WTC11 (cell line): ENCODE data around the gene TAF5. TPM values are rescaled to one million over a fixed set of nuclear protein-coding genes. Genes with fewer than 3 reads are reported as not detected.

ENCODE experiments used
- ATAC-seq: fragments of 200-7000 bp; cut with Tn5 transposase; 2 replicates; pipeline ENCODE4 v1.10.0; 2021; ENCODE audit warnings: mild to moderate bottlenecking, moderate library complexity
- CTCF ChIA-PET: fragments of 300-600 bp; sonication (Branson Sonifier 250); formaldehyde crosslinking; loops from one replicate; lab custom pipeline; 2021; ENCODE audit warnings: antibody characterized with exemption; lab: Charles Lee
- POLR2A ChIA-PET: fragments of 350-600 bp; sonication (Branson Sonifier 250); formaldehyde crosslinking; loops from one replicate; lab custom pipeline; 2021; ENCODE audit warnings: antibody characterized with exemption; lab: Charles Lee
- DNase-seq: peaks from one replicate; pipeline ENCODE4 v3.0.0; 2021; ENCODE audit warnings: low spot score
- H3K27ac Mint-ChIP-seq: 2 replicates; pipeline ENCODE4 v1.8.0; 2021; ENCODE audit warnings: mixed read lengths
- H3K27me3 Mint-ChIP-seq: 2 replicates; pipeline ENCODE4 v1.8.0; 2021; ENCODE audit warnings: low read depth, mild to moderate bottlenecking, moderate library complexity, mixed read lengths
- H3K36me3 Mint-ChIP-seq: 2 replicates; pipeline ENCODE4 v1.8.0; 2021; ENCODE audit warnings: mixed read lengths
- H3K4me1 Mint-ChIP-seq: 2 replicates; pipeline ENCODE4 v1.8.0; 2022; ENCODE audit warnings: mixed read lengths
- H3K4me3 Mint-ChIP-seq: 2 replicates; pipeline ENCODE4 v1.8.0; 2021; ENCODE audit warnings: mild to moderate bottlenecking, moderate library complexity, mixed read lengths
- H3K9me3 Mint-ChIP-seq: 2 replicates; pipeline ENCODE4 v1.8.0; 2021; ENCODE audit warnings: mixed read lengths
- CREM ChIP-seq: sonication (generic); formaldehyde crosslinking; IDR thresholded peaks from 2 replicates; pipeline ENCODE4 v1.8.1; 2022; ENCODE audit warnings: mild to moderate bottlenecking, missing genetic modification reagents, moderate library complexity
- ELF4 ChIP-seq: sonication (generic); formaldehyde crosslinking; IDR thresholded peaks from 2 replicates; pipeline ENCODE4 v1.8.1; 2022; ENCODE audit warnings: low read depth, mild to moderate bottlenecking, moderate library complexity, missing genetic modification reagents
- FOXJ3 ChIP-seq: sonication (generic); formaldehyde crosslinking; IDR thresholded peaks from 2 replicates; pipeline ENCODE4 v1.9.0; 2021; ENCODE audit warnings: missing genetic modification reagents, mild to moderate bottlenecking, borderline replicate concordance
- GABPB1 ChIP-seq: sonication (generic); formaldehyde crosslinking; IDR thresholded peaks from 2 replicates; pipeline ENCODE4 v1.8.1; 2023; ENCODE audit warnings: mild to moderate bottlenecking, missing genetic modification reagents
- GRHL2 ChIP-seq: fragments of 250-450 bp; sonication (Bioruptor Pico); IDR thresholded peaks from 2 replicates; pipeline ENCODE4 v1.8.0; 2022; ENCODE audit warnings: mild to moderate bottlenecking, moderate library complexity; ENCODE audit not compliant: insufficient replicate concordance, severe bottlenecking
- GTF2I ChIP-seq: fragments of 250-450 bp; sonication (Bioruptor Pico); conservative IDR thresholded peaks from 2 replicates; pipeline ENCODE4 v1.4.0; 2021; ENCODE audit warnings: mild to moderate bottlenecking
- IRF2 ChIP-seq: sonication (generic); formaldehyde crosslinking; IDR thresholded peaks from 2 replicates; pipeline ENCODE4 v1.8.0; 2022; ENCODE audit warnings: low read depth, missing genetic modification reagents, borderline replicate concordance
- MXD4 ChIP-seq: fragments of 250-450 bp; sonication (Bioruptor Pico); IDR thresholded peaks from 2 replicates; pipeline ENCODE4 v1.8.0; 2021; ENCODE audit warnings: mild to moderate bottlenecking, moderate library complexity, borderline replicate concordance
- OVOL2 ChIP-seq: fragments of 250-450 bp; sonication (Bioruptor Pico); IDR thresholded peaks from 2 replicates; pipeline ENCODE4 v1.9.0; 2021; ENCODE audit warnings: mild to moderate bottlenecking, borderline replicate concordance
- SP1 ChIP-seq: sonication (generic); formaldehyde crosslinking; conservative IDR thresholded peaks from 2 replicates; pipeline ENCODE4 v1.8.1; 2022; ENCODE audit warnings: missing genetic modification reagents
- TP53 ChIP-seq: sonication (generic); formaldehyde crosslinking; IDR thresholded peaks from 2 replicates; pipeline ENCODE4 v1.8.1; 2023; ENCODE audit warnings: mild to moderate bottlenecking, missing genetic modification reagents
- ZBTB21 ChIP-seq: sonication (generic); formaldehyde crosslinking; IDR thresholded peaks from 2 replicates; pipeline ENCODE4 v1.8.1; 2023; ENCODE audit warnings: mild to moderate bottlenecking, missing genetic modification reagents, borderline replicate concordance
- ZNF423 ChIP-seq: fragments of 250-450 bp; sonication (Bioruptor Pico); IDR thresholded peaks from 2 replicates; pipeline ENCODE4 v2.1.2; 2022; ENCODE audit warnings: mild to moderate bottlenecking, moderate library complexity
- total RNA-seq: library from RNA; stranded (reverse); gene quantifications from 3 replicates; pipeline ENCODE4 v1.2.3, GENCODE V29; 2021
- TF ChIP-seq, protein P1 (sequence below): sonication (generic); formaldehyde crosslinking; IDR thresholded peaks from 2 replicates; pipeline ENCODE4 v1.8.1; 2023; ENCODE audit warnings: mild to moderate bottlenecking, missing genetic modification reagents, borderline replicate concordance
- TF ChIP-seq, protein P2 (sequence below): sonication (generic); formaldehyde crosslinking; IDR thresholded peaks from 2 replicates; pipeline ENCODE4 v1.8.0; 2022; ENCODE audit warnings: mild to moderate bottlenecking, missing genetic modification reagents
- TF ChIP-seq, protein P3 (sequence below): fragments of 200-600 bp; IDR thresholded peaks from 2 replicates; pipeline ENCODE4 v1.8.0; 2022; ENCODE audit warnings: antibody characterized with exemption
- TF ChIP-seq, protein P4 (sequence below): sonication (generic); formaldehyde crosslinking; IDR thresholded peaks from 2 replicates; pipeline ENCODE4 v1.8.0; 2022; ENCODE audit warnings: mild to moderate bottlenecking, missing genetic modification reagents
- TF ChIP-seq, protein P5 (sequence below): sonication (generic); formaldehyde crosslinking; IDR thresholded peaks from 2 replicates; pipeline ENCODE4 v1.8.1; 2023; ENCODE audit warnings: mild to moderate bottlenecking, missing genetic modification reagents, moderate library complexity
- TF ChIP-seq, protein P6 (sequence below): fragments of 250-450 bp; sonication (Bioruptor Pico); IDR thresholded peaks from 2 replicates; pipeline ENCODE4 v1.9.0; 2021; ENCODE audit warnings: mild to moderate bottlenecking
- TF ChIP-seq, protein P7 (sequence below): fragments of 250-450 bp; sonication (Bioruptor Pico); conservative IDR thresholded peaks from 2 replicates; pipeline ENCODE4 v1.9.0; 2021; ENCODE audit warnings: mild to moderate bottlenecking

TAF5 gene
- total RNA-seq, 1 experiment from 2014 or later: 14.9 TPM

DNA sequence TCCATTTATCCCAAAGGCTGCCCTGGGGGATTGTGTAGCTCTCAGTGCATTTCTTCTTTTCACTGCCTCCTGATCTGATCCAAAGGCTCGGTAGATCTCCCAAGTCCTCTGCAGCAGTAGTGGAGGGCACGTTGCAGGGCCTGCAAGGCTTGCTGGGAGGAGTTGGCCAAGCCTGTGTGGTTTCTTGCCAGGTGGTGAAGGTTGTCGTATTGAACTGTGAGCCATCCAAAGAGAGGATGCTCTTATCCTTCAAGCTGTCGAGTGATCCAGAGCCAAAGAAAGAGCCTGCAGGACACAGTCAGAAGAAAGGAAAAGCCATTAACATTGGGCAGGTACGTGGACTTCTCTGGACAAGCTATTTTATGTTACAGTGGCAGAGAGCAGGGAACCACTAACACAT is 49.8 kb downstream of the TAF5 start:
- CTCF ChIA-PET: interaction anchor here (1.2 to 2.6 kb wide), 5 partner anchors 24 to 68 kb away, joined by 3 to 15 read pairs (median 4); no protein-coding TSS in a partner anchor
- H3K4me1 Mint-ChIP-seq: no peaks in the 10 kb centered on the region
- no peak for DNase-seq
- H3K27me3 Mint-ChIP-seq: no peaks in the 10 kb centered on the region
- H3K9me3 Mint-ChIP-seq: no peaks in the 10 kb centered on the region
- H3K4me3 Mint-ChIP-seq: no peak overlapping the region
- TF ChIP-seq, protein P1, sequence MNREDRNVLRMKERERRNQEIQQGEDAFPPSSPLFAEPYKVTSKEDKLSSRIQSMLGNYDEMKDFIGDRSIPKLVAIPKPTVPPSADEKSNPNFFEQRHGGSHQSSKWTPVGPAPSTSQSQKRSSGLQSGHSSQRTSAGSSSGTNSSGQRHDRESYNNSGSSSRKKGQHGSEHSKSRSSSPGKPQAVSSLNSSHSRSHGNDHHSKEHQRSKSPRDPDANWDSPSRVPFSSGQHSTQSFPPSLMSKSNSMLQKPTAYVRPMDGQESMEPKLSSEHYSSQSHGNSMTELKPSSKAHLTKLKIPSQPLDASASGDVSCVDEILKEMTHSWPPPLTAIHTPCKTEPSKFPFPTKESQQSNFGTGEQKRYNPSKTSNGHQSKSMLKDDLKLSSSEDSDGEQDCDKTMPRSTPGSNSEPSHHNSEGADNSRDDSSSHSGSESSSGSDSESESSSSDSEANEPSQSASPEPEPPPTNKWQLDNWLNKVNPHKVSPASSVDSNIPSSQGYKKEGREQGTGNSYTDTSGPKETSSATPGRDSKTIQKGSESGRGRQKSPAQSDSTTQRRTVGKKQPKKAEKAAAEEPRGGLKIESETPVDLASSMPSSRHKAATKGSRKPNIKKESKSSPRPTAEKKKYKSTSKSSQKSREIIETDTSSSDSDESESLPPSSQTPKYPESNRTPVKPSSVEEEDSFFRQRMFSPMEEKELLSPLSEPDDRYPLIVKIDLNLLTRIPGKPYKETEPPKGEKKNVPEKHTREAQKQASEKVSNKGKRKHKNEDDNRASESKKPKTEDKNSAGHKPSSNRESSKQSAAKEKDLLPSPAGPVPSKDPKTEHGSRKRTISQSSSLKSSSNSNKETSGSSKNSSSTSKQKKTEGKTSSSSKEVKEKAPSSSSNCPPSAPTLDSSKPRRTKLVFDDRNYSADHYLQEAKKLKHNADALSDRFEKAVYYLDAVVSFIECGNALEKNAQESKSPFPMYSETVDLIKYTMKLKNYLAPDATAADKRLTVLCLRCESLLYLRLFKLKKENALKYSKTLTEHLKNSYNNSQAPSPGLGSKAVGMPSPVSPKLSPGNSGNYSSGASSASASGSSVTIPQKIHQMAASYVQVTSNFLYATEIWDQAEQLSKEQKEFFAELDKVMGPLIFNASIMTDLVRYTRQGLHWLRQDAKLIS: no peak
- TF ChIP-seq ELF4 (no peak), GTF2I (CRISPR knock-in tag) (no peak), TP53 (CRISPR knock-in tag) (no peak), CREM (CRISPR knock-in tag) (no peak), GRHL2 (CRISPR knock-in tag) (no peak), OVOL2 (CRISPR knock-in tag) (no peak), MXD4 (no peak), ZNF423 (no peak), GABPB1 (CRISPR knock-in tag) (no peak), FOXJ3 (CRISPR knock-in tag) (no peak), ZBTB21 (no peak), SP1 (CRISPR knock-in tag) (no peak), IRF2 (CRISPR knock-in tag) (no peak)
- TF ChIP-seq, protein P2, sequence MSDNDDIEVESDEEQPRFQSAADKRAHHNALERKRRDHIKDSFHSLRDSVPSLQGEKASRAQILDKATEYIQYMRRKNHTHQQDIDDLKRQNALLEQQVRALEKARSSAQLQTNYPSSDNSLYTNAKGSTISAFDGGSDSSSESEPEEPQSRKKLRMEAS (CRISPR knock-in tag): no peak
- TF ChIP-seq, protein P3, sequence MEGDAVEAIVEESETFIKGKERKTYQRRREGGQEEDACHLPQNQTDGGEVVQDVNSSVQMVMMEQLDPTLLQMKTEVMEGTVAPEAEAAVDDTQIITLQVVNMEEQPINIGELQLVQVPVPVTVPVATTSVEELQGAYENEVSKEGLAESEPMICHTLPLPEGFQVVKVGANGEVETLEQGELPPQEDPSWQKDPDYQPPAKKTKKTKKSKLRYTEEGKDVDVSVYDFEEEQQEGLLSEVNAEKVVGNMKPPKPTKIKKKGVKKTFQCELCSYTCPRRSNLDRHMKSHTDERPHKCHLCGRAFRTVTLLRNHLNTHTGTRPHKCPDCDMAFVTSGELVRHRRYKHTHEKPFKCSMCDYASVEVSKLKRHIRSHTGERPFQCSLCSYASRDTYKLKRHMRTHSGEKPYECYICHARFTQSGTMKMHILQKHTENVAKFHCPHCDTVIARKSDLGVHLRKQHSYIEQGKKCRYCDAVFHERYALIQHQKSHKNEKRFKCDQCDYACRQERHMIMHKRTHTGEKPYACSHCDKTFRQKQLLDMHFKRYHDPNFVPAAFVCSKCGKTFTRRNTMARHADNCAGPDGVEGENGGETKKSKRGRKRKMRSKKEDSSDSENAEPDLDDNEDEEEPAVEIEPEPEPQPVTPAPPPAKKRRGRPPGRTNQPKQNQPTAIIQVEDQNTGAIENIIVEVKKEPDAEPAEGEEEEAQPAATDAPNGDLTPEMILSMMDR: no peak
- TF ChIP-seq, protein P4, sequence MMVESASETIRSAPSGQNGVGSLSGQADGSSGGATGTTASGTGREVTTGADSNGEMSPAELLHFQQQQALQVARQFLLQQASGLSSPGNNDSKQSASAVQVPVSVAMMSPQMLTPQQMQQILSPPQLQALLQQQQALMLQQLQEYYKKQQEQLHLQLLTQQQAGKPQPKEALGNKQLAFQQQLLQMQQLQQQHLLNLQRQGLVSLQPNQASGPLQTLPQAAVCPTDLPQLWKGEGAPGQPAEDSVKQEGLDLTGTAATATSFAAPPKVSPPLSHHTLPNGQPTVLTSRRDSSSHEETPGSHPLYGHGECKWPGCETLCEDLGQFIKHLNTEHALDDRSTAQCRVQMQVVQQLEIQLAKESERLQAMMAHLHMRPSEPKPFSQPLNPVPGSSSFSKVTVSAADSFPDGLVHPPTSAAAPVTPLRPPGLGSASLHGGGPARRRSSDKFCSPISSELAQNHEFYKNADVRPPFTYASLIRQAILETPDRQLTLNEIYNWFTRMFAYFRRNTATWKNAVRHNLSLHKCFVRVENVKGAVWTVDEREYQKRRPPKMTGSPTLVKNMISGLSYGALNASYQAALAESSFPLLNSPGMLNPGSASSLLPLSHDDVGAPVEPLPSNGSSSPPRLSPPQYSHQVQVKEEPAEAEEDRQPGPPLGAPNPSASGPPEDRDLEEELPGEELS (CRISPR knock-in tag): no peak
- TF ChIP-seq, protein P5, sequence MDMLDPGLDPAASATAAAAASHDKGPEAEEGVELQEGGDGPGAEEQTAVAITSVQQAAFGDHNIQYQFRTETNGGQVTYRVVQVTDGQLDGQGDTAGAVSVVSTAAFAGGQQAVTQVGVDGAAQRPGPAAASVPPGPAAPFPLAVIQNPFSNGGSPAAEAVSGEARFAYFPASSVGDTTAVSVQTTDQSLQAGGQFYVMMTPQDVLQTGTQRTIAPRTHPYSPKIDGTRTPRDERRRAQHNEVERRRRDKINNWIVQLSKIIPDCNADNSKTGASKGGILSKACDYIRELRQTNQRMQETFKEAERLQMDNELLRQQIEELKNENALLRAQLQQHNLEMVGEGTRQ (CRISPR knock-in tag): no peak
- TF ChIP-seq, protein P6, sequence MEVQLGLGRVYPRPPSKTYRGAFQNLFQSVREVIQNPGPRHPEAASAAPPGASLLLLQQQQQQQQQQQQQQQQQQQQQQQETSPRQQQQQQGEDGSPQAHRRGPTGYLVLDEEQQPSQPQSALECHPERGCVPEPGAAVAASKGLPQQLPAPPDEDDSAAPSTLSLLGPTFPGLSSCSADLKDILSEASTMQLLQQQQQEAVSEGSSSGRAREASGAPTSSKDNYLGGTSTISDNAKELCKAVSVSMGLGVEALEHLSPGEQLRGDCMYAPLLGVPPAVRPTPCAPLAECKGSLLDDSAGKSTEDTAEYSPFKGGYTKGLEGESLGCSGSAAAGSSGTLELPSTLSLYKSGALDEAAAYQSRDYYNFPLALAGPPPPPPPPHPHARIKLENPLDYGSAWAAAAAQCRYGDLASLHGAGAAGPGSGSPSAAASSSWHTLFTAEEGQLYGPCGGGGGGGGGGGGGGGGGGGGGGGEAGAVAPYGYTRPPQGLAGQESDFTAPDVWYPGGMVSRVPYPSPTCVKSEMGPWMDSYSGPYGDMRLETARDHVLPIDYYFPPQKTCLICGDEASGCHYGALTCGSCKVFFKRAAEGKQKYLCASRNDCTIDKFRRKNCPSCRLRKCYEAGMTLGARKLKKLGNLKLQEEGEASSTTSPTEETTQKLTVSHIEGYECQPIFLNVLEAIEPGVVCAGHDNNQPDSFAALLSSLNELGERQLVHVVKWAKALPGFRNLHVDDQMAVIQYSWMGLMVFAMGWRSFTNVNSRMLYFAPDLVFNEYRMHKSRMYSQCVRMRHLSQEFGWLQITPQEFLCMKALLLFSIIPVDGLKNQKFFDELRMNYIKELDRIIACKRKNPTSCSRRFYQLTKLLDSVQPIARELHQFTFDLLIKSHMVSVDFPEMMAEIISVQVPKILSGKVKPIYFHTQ (CRISPR knock-in tag): no peak
- TF ChIP-seq, protein P7, sequence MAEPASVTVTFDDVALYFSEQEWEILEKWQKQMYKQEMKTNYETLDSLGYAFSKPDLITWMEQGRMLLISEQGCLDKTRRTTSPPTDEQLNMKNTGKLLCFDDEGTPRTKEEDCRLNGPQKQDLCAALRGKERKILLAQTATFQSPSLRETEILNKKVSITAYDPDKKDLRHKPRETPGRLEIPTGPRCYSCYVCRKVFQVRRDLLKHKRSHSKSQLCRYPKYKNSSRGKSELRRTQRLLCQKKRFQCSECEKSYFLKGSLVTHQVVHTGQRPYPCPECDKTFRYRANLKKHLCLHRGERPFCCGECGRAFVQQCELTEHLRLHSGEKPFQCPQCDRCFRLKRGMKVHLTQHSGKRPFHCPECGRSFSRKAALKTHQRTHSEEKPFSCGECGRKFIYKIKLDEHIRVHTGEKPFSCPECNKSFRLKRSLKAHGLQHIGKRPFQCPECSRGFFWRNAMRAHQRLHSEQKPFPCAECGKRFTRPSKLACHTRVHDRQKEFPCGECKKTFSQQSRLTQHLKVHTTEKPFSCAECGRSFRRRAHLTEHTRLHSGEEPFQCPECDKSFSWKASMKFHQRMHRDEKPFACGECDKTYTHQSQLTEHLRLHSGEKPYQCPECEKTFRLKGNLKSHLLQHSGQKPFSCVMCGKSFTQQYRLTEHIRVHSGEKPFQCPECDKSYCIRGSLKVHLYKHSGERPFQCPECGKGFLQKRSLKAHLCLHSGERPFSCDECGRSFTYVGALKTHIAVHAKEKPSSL: no peak
- TF ChIP-seq, all 79 proteins: peak for 0
- Mint-ChIP-seq H3K36me3 (peaks cover 92% of the 10 kb centered on the region), H3K27ac (no peak overlapping the region)
- no peak for ATAC-seq
- POLR2A ChIA-PET: no interaction called here
